Pancreas (tissue), 10 donors: ENCODE results near the gene ZNF280C. TPM values are rescaled to one million over a fixed set of nuclear protein-coding genes. Genes with fewer than 3 reads are reported as not detected.
A peak's percentile ranks its signal among the peaks of the same experiment; 100 is the strongest.

Experiments used
- ATAC-seq, 4 donors: fragments of 200-7000 bp; cut with Tn5 transposase; one replicate each; pipeline versions ENCODE4 v1.8.0 to v1.9.1; 2020; ENCODE audit warnings: mild to moderate bottlenecking in 4 of 4, moderate library complexity in 4 of 4
- DNase-seq, 6 donors: peaks; one replicate each; pipeline ENCODE4 v3.0.0-alpha.2; 2020
- FAIRE-seq: peaks from 2 replicates; lab custom pipeline; 2012; peaks lifted over from hg19 to GRCh38; lab: Jason Lieb, UNC
- H3K27ac ChIP-seq, 4 donors: fragments of 200-600 bp; sonication (generic); 1 replicate in 3 of 4; 2 replicates in 1 of 4; pipeline versions ENCODE4 v1.5.0 to v1.8.0; 2020
- H3K27me3 ChIP-seq, 4 donors: fragments of 200-600 bp; one replicate each; pipeline ENCODE4 v1.8.0; 2021
- H3K36me3 ChIP-seq, 3 donors: fragments of 200-600 bp; sonication (generic) in 1 of 3; one replicate each; pipeline versions ENCODE4 v1.5.0 to v1.8.0; 2020 to 2021
- H3K4me1 ChIP-seq, 3 donors: fragments of 200-600 bp; one replicate each; pipeline ENCODE4 v1.8.0; 2021
- H3K4me3 ChIP-seq, 4 donors: fragments of 200-600 bp; sonication (generic) in 2 of 4; one replicate each; pipeline versions ENCODE4 v1.5.0 to v1.8.0; 2020 to 2021
- H3K9me3 ChIP-seq, 4 donors: fragments of 200-600 bp; one replicate each; pipeline ENCODE4 v1.8.0; 2021
- WGBS, 2 donors: extraction: QIAGEN DNeasy Blood & Tissue Kit; methylation state at CpG; one replicate each; pipeline ENCODE4 v1.1.7; 2013; 5-methylcytosine and 5-hydroxymethylcytosine counted together
- intact Hi-C, 3 donors: fragments of 100-400 bp; cut with DNase I; formaldehyde crosslinking; loops; one replicate each; pipeline versions ENCODE4 v1.11.1 to v1.14.2; 2022
- polyA plus RNA-seq, 2 donors: library from polyadenylated mRNA; stranded (reverse); fragments of 200-250 nt; gene quantifications; one replicate each; pipeline ENCODE4 v1.2.3, GENCODE V29; 2013
- total RNA-seq, 6 donors: library from RNA; stranded (reverse); fragmentation: NEBNext Ultra II Directional in 4 of 6; extraction: Animal tissue kit (Norgen Biotek cat#: 25700) in 4 of 6; gene quantifications; one replicate each; pipeline versions ENCODE4 v1.2.1 to v1.2.4, GENCODE V29; 2021 to 2023
- TF ChIP-seq, protein P1 (sequence below), 4 donors: fragments of 200-600 bp; sonication (generic) in 3 of 4; IDR thresholded peaks; one replicate each; pipeline versions ENCODE4 v1.5.0 to v1.8.0; 2021; ENCODE audit warnings: antibody characterized with exemption in 4 of 4
- donor health status: healthy with polysubstance abuse.
- donor health status: DM: no; HTN: no; CAD: no; lungs with moderate emphysema.
- donor health status: DM: no; HTN: no; CAD: no.
- donor health status: control.
- donor health status: control.
- donor health status: Bipolar disorder and iron deficiency.
- donor health status: DM: yes; HTN: yes; CAD: no.
- donor health status: DM: no; HTN: no; CAD: no.
- donor health status: DM: no; HTN: no; CAD: no.
- donor health status: DM: yes; HTN: yes; CAD: no.

Gene ZNF280C
- total and polyA plus RNA-seq, 8 donors = 0.61 to 2.5 (median 1.4) TPM

DNA sequence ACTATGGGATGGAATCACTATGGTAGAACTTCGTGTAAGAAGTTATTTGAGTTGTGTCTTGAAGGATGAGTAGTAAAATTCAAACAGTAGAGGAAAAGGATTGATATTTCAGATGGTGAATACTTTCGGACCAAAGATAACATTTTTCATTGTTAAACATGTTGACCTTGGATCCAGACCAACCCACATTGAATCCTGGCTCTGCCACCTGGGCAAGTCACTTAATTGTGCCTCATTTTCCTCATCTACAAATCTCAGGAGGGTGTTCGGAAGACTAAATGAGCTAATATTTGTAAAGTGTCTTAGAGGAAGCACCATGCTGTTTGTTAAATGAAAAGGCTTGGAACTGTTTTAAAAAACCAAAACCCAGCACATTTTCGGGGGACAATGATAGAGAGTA, 101.7 kb downstream of the ZNF280C start:
- H3K4me1 ChIP-seq = peaks cover 0 to 4% (median 0%) of the 10 kb centered on the region in 3 donors
- DNase-seq = no peak
- peak overlapping the region in 1 of 4 donors; percentile 57 for H3K4me3 ChIP-seq
- TF ChIP-seq, protein P1, sequence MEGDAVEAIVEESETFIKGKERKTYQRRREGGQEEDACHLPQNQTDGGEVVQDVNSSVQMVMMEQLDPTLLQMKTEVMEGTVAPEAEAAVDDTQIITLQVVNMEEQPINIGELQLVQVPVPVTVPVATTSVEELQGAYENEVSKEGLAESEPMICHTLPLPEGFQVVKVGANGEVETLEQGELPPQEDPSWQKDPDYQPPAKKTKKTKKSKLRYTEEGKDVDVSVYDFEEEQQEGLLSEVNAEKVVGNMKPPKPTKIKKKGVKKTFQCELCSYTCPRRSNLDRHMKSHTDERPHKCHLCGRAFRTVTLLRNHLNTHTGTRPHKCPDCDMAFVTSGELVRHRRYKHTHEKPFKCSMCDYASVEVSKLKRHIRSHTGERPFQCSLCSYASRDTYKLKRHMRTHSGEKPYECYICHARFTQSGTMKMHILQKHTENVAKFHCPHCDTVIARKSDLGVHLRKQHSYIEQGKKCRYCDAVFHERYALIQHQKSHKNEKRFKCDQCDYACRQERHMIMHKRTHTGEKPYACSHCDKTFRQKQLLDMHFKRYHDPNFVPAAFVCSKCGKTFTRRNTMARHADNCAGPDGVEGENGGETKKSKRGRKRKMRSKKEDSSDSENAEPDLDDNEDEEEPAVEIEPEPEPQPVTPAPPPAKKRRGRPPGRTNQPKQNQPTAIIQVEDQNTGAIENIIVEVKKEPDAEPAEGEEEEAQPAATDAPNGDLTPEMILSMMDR (IDR thresholded peaks at IDR 0.05) = no peak
- no peak for ATAC-seq
- H3K27me3 ChIP-seq = peaks cover 0 to 6% (median 3%) of the 10 kb centered on the region in 4 donors
- intact Hi-C loops = no loop called here
- 27 to 38% methylated on average over 4 of the region's 4 CpGs for WGBS, 2 donors
- H3K36me3 ChIP-seq = no peaks in the 10 kb centered on the region
- no peaks in the 10 kb centered on the region for H3K9me3 ChIP-seq
- no peak for FAIRE-seq
- no peak overlapping the region for H3K27ac ChIP-seq

DNA sequence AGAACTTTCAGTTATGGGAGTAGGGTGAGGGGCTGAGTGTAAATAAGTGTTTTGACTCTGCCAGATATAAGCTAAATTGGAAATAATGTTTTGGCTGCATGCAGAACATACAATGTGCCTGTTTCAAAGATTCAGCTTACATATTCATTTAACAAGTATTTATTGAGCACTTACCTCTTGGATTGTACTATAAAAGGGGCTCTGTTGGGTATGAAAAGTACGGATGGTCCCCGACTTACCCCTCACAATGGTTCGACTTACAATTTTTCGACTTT, 102.3 kb downstream of the ZNF280C start:
- ATAC-seq (peak in 1 of 4 donors; percentile 4), FAIRE-seq (no peak), DNase-seq (no peak)
- Histone ChIP-seq H3K4me1 (peaks cover 0 to 4% (median 0%) of the 10 kb centered on the region in 3 donors), H3K9me3 (no peaks in the 10 kb centered on the region), H3K4me3 (peak overlapping the region; percentile 22 to 57 (median 34)), H3K27me3 (peaks cover 0 to 6% (median 3%) of the 10 kb centered on the region in 4 donors), H3K36me3 (no peaks in the 10 kb centered on the region), H3K27ac (peak overlapping the region; percentile 44 to 89 (median 72))
- intact Hi-C loops = no loop called here
- TF ChIP-seq, protein P1 (IDR thresholded peaks at IDR 0.05) = no peak
- WGBS, 2 donors = 1 to 35% methylated on average over 4 of the region's 4 CpGs

DNA sequence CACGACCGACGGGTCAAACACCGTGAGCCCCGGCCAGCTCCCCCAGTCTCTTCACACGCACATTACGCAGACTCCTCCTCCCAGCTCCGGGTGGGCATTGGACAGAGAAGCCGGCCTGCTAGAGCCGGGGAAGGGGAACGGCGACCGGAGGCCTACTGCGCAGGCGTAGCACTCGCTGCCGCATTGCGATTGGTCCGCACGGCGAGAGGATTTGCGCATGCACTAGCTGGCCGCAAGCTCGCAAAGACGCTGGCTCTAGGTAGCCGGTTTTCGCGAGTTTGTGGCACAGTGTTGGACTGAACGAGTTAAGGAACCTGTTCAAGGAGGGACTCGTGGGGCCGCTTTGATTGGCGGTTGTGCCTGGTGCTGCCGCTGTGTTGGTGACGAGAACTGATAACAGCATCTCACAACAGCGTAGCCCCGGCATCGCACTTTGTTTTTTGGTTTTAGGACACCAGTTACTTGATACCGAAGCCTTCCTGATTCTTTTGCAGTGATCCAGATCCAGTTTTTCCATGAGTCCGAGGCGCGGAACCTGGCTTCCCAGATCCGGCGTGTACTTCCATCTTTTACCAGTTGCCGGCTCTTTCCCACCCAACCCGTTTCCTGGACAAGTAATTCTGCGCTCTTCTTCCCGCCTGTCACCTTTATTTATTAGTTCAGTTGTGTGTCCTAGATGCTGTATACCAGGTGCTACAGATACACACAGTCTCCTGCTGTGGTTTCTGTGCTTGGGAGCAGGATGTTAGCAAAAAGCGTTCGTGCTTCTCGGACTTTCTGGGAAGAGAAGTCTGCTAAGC, 102.8 kb downstream of the ZNF280C start, which contains the start of gene AIFM1:
AIFM1 (minus strand) TSS at position 139 of the 800 bp plus-strand sequence. CDS start 185 bp downstream, outside the sequence.
- no peak for FAIRE-seq
- Histone ChIP-seq H3K36me3 (no peaks in the 10 kb centered on the region), H3K4me3 (peak within 1 kb of the TSS; percentile 22 to 57 (median 34)), H3K4me1 (peaks cover 0 to 4% (median 0%) of the 10 kb centered on the region in 3 donors), H3K9me3 (no peaks in the 10 kb centered on the region), H3K27ac (peak within 1 kb of the TSS; percentile 44 to 89 (median 72)), H3K27me3 (peaks cover 0 to 6% (median under 1%) of the 10 kb centered on the region in 4 donors)
- ATAC-seq = peak; percentile 91 to 97 (median 97)
- WGBS, 2 donors = 0 to 30% methylated on average over 50 of the region's 50 CpGs
- peak; percentile 89 to 95 (median 90) for DNase-seq
- intact Hi-C loops = no loop called here
- TF ChIP-seq, protein P1 (IDR thresholded peaks at IDR 0.05) = no peak

DNA sequence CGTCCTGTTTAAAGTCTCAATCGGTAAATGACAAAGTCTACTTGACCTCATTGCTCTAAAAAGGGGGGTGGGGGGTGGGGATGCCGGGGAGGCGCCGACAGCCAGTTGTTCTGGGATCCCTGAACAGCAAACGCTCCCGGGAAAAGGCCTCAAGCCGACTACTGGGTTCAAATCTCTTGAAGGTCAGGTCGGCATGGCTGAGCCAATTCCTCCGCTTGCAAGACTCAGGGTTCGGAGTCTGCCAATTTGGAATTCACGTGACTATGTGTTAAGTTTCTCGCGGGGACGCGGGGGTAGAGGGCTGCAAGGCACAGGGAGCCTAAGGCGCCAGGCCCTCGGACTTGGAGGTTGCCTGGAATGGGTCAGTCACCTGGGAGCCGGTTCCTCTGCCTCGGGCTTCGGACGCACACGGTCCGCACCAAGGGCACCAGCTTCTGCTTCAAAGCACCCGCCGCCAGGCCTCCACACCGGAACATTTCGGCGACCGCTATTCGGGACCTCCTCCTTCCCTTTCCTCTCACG, 103.5 kb downstream of the ZNF280C start:
- peak in 1 of 4 donors; percentile 53 for ATAC-seq
- Histone ChIP-seq H3K4me1 (peaks cover 0 to 7% (median 0%) of the 10 kb centered on the region in 3 donors), H3K36me3 (no peaks in the 10 kb centered on the region), H3K27ac (peak overlapping the region; percentile 44 to 89 (median 72)), H3K9me3 (no peaks in the 10 kb centered on the region), H3K27me3 (peaks cover 0 to 6% (median 0%) of the 10 kb centered on the region in 4 donors), H3K4me3 (peak overlapping the region; percentile 22 to 57 (median 34))
- TF ChIP-seq, protein P1 (IDR thresholded peaks at IDR 0.05) = no peak
- intact Hi-C loops = no loop called here
- no peak for FAIRE-seq
- peak in 1 of 6 donors; percentile 30 for DNase-seq
- 1 to 26% methylated on average over 32 of the region's 32 CpGs for WGBS, 2 donors
